HFFc6 (cell line): ENCODE results near the gene EXOC3. TPM values are rescaled to one million over a fixed set of nuclear protein-coding genes. Genes with fewer than 3 reads are reported as not detected.

Source experiments
- DNase-seq: peaks from one replicate; pipeline ENCODE4 v3.0.0-alpha.2; 2018
- H3K27ac Mint-ChIP-seq: 2 replicates; pipeline ENCODE4 v1.8.0; 2020; ENCODE audit warnings: mild to moderate bottlenecking, mixed read lengths
- H3K27me3 Mint-ChIP-seq: 2 replicates; pipeline ENCODE4 v1.8.0; 2021; ENCODE audit warnings: mild to moderate bottlenecking, moderate library complexity, mixed read lengths; ENCODE audit not compliant: insufficient read depth
- H3K36me3 Mint-ChIP-seq: 2 replicates; pipeline ENCODE4 v1.8.0; 2021; ENCODE audit warnings: low read depth, mixed read lengths
- H3K4me1 Mint-ChIP-seq: 2 replicates; pipeline ENCODE4 v1.8.0; 2020; ENCODE audit warnings: low read depth, mixed read lengths
- H3K4me3 Mint-ChIP-seq: 2 replicates; pipeline ENCODE4 v1.8.0; 2020; ENCODE audit warnings: mild to moderate bottlenecking, moderate library complexity, mixed read lengths
- H3K9me3 Mint-ChIP-seq: 2 replicates; pipeline ENCODE4 v1.8.0; 2020; ENCODE audit warnings: mild to moderate bottlenecking, mixed read lengths
- total RNA-seq, 6 experiments: library from RNA; stranded (reverse); fragmentation: NEBNext Ultra II Directional; extraction: Animal tissue kit (Norgen Biotek cat#: 25700); gene quantifications; 2 replicates in 1 of 6; 3 replicates in 5 of 6; pipeline ENCODE4 v1.2.3, GENCODE V29; 2021
- TF ChIP-seq, protein P1 (sequence below): fragments of 200-600 bp; sonication (generic); IDR thresholded peaks from 2 replicates; pipeline ENCODE4 v1.5.0; 2021; ENCODE audit warnings: antibody characterized with exemption, mild to moderate bottlenecking

EXOC3 gene
- total RNA-seq, 6 experiments from 2014 or later, result 46.8 to 54.1 (median 50.3) TPM

DNA sequence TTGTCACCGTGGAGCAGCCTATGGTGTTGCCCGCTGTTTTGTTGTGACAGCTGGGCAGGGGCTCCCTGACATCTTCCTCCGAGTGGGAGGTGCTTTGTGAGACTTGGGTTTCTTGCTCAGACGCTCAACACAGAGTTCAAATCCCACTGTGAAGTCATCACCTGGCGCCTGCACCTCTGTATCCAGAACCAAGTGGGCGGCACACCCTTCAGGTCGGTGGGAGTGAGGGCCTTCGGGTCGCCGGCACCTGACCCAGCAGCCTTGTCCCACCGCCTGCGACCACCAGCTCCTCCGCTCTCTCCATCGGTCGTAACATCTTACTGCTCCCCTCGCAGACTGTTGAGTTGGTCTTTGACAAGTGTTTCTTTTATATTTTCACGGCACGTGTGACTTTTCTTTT is 37.6 kb upstream of the EXOC3 start:
- TF ChIP-seq, protein P1, sequence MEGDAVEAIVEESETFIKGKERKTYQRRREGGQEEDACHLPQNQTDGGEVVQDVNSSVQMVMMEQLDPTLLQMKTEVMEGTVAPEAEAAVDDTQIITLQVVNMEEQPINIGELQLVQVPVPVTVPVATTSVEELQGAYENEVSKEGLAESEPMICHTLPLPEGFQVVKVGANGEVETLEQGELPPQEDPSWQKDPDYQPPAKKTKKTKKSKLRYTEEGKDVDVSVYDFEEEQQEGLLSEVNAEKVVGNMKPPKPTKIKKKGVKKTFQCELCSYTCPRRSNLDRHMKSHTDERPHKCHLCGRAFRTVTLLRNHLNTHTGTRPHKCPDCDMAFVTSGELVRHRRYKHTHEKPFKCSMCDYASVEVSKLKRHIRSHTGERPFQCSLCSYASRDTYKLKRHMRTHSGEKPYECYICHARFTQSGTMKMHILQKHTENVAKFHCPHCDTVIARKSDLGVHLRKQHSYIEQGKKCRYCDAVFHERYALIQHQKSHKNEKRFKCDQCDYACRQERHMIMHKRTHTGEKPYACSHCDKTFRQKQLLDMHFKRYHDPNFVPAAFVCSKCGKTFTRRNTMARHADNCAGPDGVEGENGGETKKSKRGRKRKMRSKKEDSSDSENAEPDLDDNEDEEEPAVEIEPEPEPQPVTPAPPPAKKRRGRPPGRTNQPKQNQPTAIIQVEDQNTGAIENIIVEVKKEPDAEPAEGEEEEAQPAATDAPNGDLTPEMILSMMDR, result no peak
- Mint-ChIP-seq H3K4me1 (peaks cover 56% of the 10 kb centered on the region), H3K36me3 (peaks cover 69% of the 10 kb centered on the region), H3K9me3 (no peaks in the 10 kb centered on the region), H3K27ac (no peak overlapping the region), H3K4me3 (no peak overlapping the region), H3K27me3 (peaks cover 6% of the 10 kb centered on the region)
- no peak for DNase-seq

DNA sequence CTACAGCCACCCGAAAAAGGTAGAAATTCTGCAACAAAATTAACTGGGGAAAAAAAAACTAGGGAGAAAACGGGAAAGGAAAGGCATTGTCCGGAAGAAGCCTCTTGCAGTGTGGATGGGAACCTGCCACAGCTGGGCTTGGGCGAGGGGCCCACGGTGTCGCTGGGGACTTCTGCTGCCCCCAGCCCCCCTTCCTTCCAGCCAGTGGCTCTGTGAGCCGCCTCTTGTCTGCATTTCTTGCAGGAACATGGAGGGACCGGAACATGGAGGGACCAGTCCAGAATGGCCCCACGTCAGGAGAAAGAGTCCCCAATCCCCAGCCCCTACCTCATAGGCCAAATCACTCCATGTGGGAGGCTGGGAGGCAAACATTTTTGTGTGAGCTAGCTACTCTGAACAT is 36.9 kb upstream of the EXOC3 start:
- Mint-ChIP-seq H3K27ac (no peak overlapping the region), H3K4me1 (peaks cover 56% of the 10 kb centered on the region)

DNA sequence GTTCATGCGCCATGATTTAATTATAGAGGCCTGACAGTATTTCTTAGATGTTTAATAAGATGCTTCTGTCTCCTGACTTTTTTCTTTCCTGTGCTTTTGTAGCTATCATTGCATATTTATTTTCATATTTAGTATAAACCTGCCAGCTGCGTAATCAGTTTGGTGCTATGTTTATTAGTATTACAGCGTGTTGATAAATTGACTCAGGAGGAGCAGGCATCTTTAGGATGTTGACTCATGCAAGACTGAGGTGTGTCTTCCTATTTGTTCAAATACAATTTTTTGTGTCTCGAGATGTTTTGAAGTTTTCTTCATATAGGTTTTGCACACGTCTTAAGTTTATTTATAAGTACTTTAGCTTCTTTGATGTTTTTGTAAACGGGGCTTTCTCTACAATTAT is 35.9 kb upstream of the EXOC3 start:
- peaks cover 2% of the 10 kb centered on the region for H3K27me3 Mint-ChIP-seq
- H3K4me1 Mint-ChIP-seq, result peaks cover 52% of the 10 kb centered on the region
- DNase-seq, result no peak
- TF ChIP-seq, protein P1, result no peak
- no peak overlapping the region for H3K27ac Mint-ChIP-seq
- H3K9me3 Mint-ChIP-seq, result no peaks in the 10 kb centered on the region
- H3K36me3 Mint-ChIP-seq, result peaks cover 62% of the 10 kb centered on the region
- no peak overlapping the region for H3K4me3 Mint-ChIP-seq

More for the DNA sequence above, 36.9 kb upstream of the EXOC3 start:
- H3K4me3 Mint-ChIP-seq, result no peak overlapping the region
- peaks cover 69% of the 10 kb centered on the region for H3K36me3 Mint-ChIP-seq
- H3K27me3 Mint-ChIP-seq, result peaks cover 6% of the 10 kb centered on the region
- DNase-seq, result no peak
- H3K9me3 Mint-ChIP-seq, result no peaks in the 10 kb centered on the region
- TF ChIP-seq, protein P1, result no peak

DNA sequence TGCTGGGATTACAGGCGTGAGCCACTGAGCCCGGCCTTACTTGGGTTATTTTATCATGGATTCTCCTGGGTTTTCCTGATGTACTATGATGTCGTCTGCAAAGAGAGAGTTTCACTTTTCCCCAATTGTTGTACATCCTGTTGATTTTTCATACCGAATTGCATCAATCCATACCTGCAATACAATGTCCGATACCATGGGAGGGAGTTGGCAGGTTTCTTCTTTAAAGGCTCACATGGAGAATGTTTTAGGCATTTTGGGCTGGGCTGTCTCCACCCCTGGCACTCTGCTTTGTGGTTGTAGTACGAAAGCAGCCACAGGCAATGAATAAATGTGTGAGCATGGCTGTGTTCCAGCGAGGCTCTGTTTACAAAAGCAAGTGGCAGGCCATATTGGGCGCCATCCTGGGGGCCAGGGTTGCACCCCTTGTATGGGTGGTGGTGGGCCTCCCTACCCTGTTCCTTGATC is 35.1 kb upstream of the EXOC3 start:
- Mint-ChIP-seq H3K36me3 (peaks cover 61% of the 10 kb centered on the region), H3K27me3 (peaks cover 2% of the 10 kb centered on the region), H3K27ac (no peak overlapping the region; the same call in 1 of the 2 replicates), H3K9me3 (no peaks in the 10 kb centered on the region), H3K4me3 (no peak overlapping the region), H3K4me1 (peaks cover 56% of the 10 kb centered on the region)
- DNase-seq, result no peak
- TF ChIP-seq, protein P1, result no peak

DNA sequence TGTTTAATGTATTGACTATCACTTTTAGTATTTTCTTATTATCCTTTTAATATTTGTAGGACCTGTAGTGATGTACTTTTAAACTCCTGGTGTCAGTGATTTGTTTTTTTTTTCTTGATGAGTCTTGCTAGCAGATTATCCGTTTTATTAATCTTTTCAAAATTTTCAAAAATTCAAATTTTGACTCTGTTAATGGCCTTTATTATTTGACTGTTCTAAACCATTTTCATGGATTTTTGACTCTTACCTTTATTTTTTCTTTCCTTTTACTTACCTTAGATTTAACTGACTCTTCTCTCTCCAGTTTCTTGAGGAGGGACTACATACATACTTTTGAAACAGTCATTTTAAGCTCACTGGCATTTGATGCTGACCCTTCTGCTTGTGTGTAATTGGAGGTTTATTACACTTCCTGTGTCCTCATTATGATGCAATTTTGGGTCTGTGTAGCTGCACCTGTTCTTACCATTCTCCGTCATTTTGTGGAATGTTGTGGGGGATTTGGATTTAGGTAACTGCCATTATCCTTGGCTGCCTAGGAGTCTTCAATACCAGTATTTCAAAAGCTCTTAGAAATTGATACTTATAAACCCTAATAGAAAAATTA is 32.0 kb upstream of the EXOC3 start:
- peaks cover 51% of the 10 kb centered on the region for H3K4me1 Mint-ChIP-seq
- no peak overlapping the region; the same call in 1 of the 2 replicates for H3K27ac Mint-ChIP-seq
- TF ChIP-seq, protein P1, result no peak
- no peaks in the 10 kb centered on the region for H3K9me3 Mint-ChIP-seq
- H3K27me3 Mint-ChIP-seq, result peaks cover 9% of the 10 kb centered on the region
- no peak for DNase-seq
- peaks cover 51% of the 10 kb centered on the region for H3K36me3 Mint-ChIP-seq
- no peak overlapping the region for H3K4me3 Mint-ChIP-seq
